Motor neuron (in vitro differentiated cells): ENCODE data around the gene ZNF423. TPM values are rescaled to one million over a fixed set of nuclear protein-coding genes. Genes with fewer than 3 reads are reported as not detected.

Source experiments
- ATAC-seq, 8 experiments: fragments of 200-7000 bp; cut with Tn5 transposase; replicated peaks in 6 of 8; 2 replicates each; pipeline ENCODE4 v1.8.0; 2021; ENCODE audit warnings: mild to moderate bottlenecking in 8 of 8, moderate library complexity in 8 of 8
- H3K27ac ChIP-seq, 2 donors: fragments of 250-450 bp; sonication (Bioruptor Pico); 2 replicates each; pipeline ENCODE4 v1.9.0; 2021; ENCODE audit warnings: antibody characterized with exemption in 2 of 2, mild to moderate bottlenecking in 2 of 2, moderate library complexity in 1 of 2
- H3K4me1 ChIP-seq, 2 donors: fragments of 250-450 bp; sonication (Bioruptor Pico); replicated peaks in 1 of 2; 2 replicates each; pipeline ENCODE4 v1.6.1; 2021; ENCODE audit warnings: antibody characterized with exemption in 2 of 2, mild to moderate bottlenecking in 2 of 2, moderate library complexity in 1 of 2
- H3K4me3 ChIP-seq, 5 donors: fragments of 250-450 bp; sonication (Bioruptor Pico); 2 replicates each; pipeline ENCODE4 v1.9.0; 2021; ENCODE audit warnings: antibody characterized with exemption in 5 of 5, mild to moderate bottlenecking in 5 of 5, moderate library complexity in 4 of 5
- WGBS, 10 experiments: fragments of 450-650 bp; shearing (Covaris generic); methylation state at CpG; one replicate each; pipeline ENCODE4 v1.0.0; 2022; 5-methylcytosine and 5-hydroxymethylcytosine counted together
- in situ Hi-C, 9 experiments: fragments of 400-800 bp; cut with MboI; loops; one replicate each; pipeline ENCODE4 v1.15.0; 2021; ENCODE audit warnings: low sequenced_read_pairs in 9 of 9, low pct_unique_long_range_greater_than_20kb in 2 of 9; ENCODE audit not compliant: unreplicated experiment in 9 of 9
- total RNA-seq, 8 experiments: library from RNA; unstranded; fragments of 300-600 nt; gene quantifications; 2 replicates each; pipeline versions ENCODE4 v1.2.3 to v1.2.4, GENCODE V29; 2022

Gene ZNF423
- total RNA-seq, 8 experiments from 2014 or later: 1.1 to 31.2 (median 19.0) TPM

GRCh38 chr16:49502136-49502881 lies 353.6 kb downstream of the ZNF423 start:
- Histone ChIP-seq H3K27ac (no peak overlapping the region), H3K4me1 (peaks cover 13 to 21% of the 10 kb centered on the region in 2 donors), H3K4me3 (no peak overlapping the region)
- in situ Hi-C loops: no loop called here
- 41 to 100% (median 93%) methylated on average over 1 to 9 of the region's 13 CpGs; no CpG with 5 or more reads in 3 of the 10 experiments for WGBS, 10 experiments
- ATAC-seq: no peak

DNA sequence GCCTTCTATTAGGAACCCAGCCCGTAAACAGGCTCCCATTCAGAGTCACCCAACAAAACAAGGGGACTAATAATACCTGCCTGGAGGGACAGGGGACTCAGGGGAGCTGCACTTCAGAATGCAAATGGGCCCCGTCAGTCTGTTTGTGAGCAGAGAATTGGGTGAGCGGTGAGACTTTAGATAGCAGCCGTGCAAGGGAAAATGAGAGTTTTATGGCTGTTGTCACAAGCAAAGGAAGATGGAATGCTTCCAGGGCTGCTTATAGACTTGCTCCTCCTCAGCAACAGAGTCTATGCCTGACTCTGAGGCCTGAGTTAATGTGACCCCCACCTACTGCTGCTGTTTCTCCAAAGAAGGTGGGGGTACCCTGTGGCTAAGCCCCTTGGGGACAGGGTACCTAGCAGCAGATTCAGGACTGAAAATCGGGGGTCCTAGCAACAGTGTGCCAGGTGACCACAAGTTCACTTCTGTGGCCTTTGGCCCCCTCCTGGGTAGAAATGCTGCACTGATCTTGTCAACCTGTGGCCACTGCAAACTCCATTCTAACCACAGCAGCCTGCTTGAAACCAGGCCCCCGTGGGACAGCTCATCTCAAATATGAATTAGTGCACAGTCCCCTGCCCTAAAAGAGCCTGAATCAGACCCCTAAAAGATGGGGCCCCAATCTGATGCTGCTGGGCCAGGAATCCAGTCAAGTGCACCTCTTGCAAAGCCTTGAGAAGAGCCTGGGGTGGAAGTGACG lies 355.9 kb downstream of the ZNF423 start:
- WGBS, 10 experiments: 40 to 86% (median 73%) methylated on average over 1 to 5 of the region's 7 CpGs; no CpG with 5 or more reads in 2 of the 10 experiments
- in situ Hi-C loops: no loop called here
- Histone ChIP-seq H3K4me3 (no peak overlapping the region), H3K4me1 (peaks cover 13 to 21% of the 10 kb centered on the region in 2 donors), H3K27ac (peak overlapping the region in 1 of 2 donors; percentile 22)
- peak in 5 of 8 experiments; percentile 43 to 80 (median 59) for ATAC-seq

DNA sequence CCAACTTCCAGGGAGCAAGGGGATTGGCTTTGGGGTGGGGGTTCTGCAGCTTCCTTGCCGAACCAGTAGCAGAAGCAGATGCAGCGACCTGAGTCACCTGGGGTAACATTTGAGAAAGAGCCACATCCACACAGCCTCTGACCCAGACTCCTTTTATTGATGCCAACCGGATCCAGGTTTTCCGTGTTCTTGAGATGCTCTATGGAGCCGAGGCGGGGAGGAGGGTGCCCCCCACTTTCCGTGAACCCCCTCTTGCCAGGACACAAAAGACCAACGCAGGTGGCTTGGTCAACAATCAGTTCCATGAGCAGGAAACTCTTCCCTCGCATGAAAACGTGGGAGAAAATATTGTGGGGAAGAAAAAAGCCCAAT lies 356.5 kb downstream of the ZNF423 start:
- H3K4me1 ChIP-seq: peaks cover 13 to 21% of the 10 kb centered on the region in 2 donors
- no peak for ATAC-seq
- in situ Hi-C loops: no loop called here
- H3K27ac ChIP-seq: no peak overlapping the region
- no peak overlapping the region for H3K4me3 ChIP-seq
- WGBS, 10 experiments: 58 to 100% (median 90%) methylated on average over 2 to 6 of the region's 10 CpGs; no CpG with 5 or more reads in 3 of the 10 experiments

DNA sequence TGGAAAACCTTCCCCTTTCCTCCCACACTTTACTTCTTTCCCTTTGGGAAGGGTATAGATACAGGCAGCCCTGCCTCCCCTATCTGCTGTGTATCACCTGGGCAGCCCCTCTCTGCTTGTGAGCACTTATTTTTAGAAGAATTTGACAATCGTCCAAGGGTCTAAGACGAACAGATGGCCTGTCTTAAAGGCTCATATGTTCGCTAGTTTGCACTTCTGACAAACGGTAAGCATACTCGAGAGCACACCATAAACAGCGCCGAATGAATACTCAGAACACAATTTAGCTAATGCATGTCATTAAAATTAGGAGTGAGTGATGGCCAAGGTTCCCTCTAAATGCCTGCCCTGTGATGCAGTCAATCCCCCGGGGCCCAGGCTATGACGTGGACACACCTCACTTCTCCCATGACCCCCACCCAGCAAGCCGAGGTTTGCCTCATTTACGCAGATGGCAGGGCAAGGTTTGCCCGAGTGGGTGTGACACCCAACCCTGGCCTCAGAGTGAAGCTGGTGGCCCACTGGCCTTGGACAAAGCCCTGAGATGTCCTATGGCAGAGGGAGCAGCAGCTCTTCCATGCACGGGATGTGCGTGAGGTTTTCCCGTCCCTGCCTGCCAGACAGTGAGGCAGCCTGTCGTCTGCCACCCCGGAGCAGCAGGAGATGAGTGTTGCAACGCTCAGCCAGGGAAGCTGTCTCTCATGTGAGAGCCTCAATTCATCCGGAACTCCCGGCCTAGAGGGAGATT lies 357.1 kb downstream of the ZNF423 start:
- in situ Hi-C loops: no loop called here
- ATAC-seq: peak in 5 of 8 experiments; percentile 41 to 75 (median 59)
- 40 to 88% (median 76%) methylated on average over 1 to 14 of the region's 20 CpGs for WGBS, 10 experiments
- Histone ChIP-seq H3K4me3 (no peak overlapping the region), H3K27ac (no peak overlapping the region), H3K4me1 (peaks cover 13 to 21% of the 10 kb centered on the region in 2 donors)

GRCh38 chr16:49498264-49498663 lies 357.6 kb downstream of the ZNF423 start:
- H3K27ac ChIP-seq: no peak overlapping the region
- H3K4me1 ChIP-seq: peaks cover 13 to 21% of the 10 kb centered on the region in 2 donors
- 53 to 100% methylated on average over 1 to 3 of the region's 3 CpGs; no CpG with 5 or more reads in 8 of the 10 experiments for WGBS, 10 experiments
- H3K4me3 ChIP-seq: no peak overlapping the region
- in situ Hi-C loops: no loop called here
- no peak for ATAC-seq

DNA sequence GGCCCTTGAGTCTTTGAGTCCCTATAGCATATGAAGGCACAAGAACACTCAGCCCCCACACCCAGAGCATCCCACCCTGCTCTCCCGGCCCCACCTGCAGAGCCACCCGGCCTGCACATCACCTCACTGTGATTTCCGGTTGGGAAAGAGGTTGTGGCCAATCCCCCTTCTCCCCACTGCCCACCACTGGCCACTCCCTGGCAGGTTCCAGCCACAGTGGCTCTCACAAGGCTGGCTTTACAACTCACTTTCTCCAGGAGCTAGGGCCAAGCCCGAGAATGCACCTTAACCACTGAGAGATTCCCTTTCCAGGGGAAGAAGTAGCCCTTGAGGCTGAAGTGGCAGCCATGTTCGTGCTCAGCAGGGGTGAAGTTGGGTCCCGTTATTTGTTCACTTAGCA lies 358.4 kb downstream of the ZNF423 start:
- no peak for ATAC-seq
- in situ Hi-C loops: no loop called here
- WGBS, 10 experiments: 95 to 100% methylated on average over 3 of the region's 6 CpGs; no CpG with 5 or more reads in 8 of the 10 experiments
- H3K27ac ChIP-seq: no peak overlapping the region
- H3K4me1 ChIP-seq: peaks cover 17 to 25% of the 10 kb centered on the region in 2 donors
- no peak overlapping the region for H3K4me3 ChIP-seq

DNA sequence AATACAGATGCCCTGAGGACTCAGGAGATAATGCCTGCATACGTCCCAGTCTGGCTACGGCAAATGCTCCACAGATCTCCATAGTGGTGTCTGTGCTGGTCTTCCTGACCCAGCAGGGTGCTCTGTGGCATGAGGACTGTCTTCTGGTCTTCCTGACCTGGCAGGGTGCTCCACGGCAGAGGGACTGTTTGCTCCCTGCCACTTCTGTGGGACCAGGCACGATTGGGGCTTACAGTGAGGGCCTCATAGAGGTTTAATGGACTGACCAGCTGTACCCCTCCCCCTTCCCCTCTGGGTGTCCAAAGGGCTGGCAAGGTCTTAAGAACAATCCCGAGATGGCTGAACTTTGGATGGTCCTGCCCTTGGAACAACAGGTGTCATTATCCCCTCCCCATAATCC lies 359.3 kb downstream of the ZNF423 start:
- Histone ChIP-seq H3K4me3 (no peak overlapping the region), H3K27ac (no peak overlapping the region), H3K4me1 (peaks cover 23 to 27% of the 10 kb centered on the region in 2 donors)
- 53 to 100% (median 83%) methylated on average over 1 to 4 of the region's 5 CpGs; no CpG with 5 or more reads in 3 of the 10 experiments for WGBS, 10 experiments
- ATAC-seq: no peak
- in situ Hi-C loops: no loop called here

DNA sequence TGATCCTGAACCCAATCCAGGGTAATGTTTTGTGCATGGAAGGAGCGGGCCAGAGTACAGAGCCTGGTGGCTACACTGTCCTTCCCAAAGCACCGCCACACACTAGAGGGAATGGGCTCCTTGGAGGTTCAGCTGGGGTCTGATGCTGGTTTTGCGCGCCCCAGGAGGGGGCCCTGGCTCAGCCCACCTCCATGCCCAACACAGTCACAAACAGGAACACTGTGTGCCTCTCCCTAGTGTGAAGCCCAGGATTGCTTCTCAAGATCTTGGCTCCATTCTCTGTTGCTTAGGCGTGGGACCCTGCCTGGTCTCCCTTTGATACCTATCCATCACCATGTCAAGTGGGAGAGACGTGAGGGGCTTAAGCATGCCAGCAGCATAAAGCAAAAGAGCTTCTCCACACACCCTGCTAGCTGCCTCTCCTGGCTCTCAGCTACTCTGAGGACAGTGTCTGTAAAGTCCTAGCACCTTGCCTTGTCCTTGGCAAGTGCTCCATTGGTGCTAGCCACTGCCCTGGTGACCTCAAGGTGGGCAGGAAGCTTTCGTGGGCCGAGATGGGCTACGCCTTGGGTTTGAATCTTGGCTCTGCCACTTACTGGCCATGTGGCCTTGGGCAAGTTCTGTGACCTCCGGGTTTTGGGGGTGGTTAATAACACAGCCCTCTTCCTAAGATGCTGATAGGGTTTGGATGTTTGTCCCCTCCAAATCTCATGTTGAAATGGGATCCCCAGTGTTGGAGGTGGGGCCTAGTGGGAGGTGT lies 360.1 kb downstream of the ZNF423 start:
- Histone ChIP-seq H3K4me1 (peaks cover 23 to 27% of the 10 kb centered on the region in 2 donors), H3K4me3 (no peak overlapping the region), H3K27ac (no peak overlapping the region)
- WGBS, 10 experiments: 69 to 100% (median 86%) methylated on average over 1 to 6 of the region's 10 CpGs; no CpG with 5 or more reads in 4 of the 10 experiments
- in situ Hi-C loops: no loop called here
- ATAC-seq: no peak

DNA sequence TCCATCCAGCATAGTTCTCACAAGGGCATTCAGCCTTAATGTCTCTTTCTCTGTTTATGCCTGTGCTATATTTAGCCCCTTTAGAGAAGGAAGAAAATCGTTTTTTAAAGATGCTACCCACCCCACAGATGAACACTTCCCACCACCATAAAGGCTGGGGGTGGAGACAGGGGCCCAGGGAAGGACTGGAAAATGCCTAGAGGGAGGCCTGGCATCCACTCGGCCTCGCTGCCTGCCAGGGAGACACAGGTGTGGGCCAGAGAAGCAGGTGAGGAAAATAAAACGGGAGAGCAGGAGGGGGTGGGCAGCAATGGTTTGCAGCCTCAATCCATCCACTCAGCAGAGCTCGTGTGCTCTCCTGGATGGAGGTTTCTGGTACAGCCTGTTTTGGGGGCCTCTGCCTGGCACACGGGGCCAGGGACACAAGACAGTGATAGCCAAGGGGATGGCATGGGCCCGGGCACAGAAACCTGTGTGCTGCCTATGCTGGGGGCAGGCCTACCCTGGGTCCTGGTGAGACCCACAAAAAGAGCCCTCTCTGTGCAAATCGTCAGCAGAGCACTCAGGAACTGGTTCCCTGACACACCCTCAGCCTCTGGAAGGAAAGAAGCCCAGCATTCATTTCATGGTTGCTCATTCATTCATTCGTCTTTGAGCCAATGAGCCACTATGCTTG lies 360.9 kb downstream of the ZNF423 start:
- no peak for ATAC-seq
- Histone ChIP-seq H3K4me3 (no peak overlapping the region), H3K4me1 (peaks cover 15 to 22% of the 10 kb centered on the region in 2 donors), H3K27ac (no peak overlapping the region)
- WGBS, 10 experiments: 33 to 100% (median 56%) methylated on average over 1 to 6 of the region's 9 CpGs; no CpG with 5 or more reads in 2 of the 10 experiments
- in situ Hi-C loops: no loop called here

GRCh38 chr16:49494474-49494873 lies 361.4 kb downstream of the ZNF423 start:
- H3K27ac ChIP-seq: no peak overlapping the region
- 0 to 100% (median 35%) methylated on average over 1 to 2 of the region's 7 CpGs; no CpG with 5 or more reads in 5 of the 10 experiments for WGBS, 10 experiments
- in situ Hi-C loops: no loop called here
- no peak for ATAC-seq
- no peak overlapping the region for H3K4me3 ChIP-seq
- peaks cover 10 to 16% of the 10 kb centered on the region in 2 donors for H3K4me1 ChIP-seq

DNA sequence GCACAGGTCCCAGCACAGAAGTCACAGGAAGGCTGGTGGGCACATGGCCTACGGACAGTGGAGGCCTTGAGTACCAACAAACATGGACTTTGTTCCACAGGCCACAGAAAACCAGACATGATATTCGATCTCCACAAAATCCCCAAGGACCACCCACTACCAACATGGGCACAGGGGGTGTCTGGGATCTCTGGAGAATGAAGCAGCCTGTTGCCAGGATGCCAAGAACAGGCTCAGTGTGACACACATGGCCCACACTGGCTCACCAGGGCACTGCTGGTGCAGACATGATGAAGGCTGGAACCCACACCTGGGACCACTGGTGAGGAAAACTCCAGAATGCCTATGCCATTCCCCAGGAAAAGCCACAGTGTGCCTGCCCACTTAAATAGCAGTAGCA lies 362.1 kb downstream of the ZNF423 start:
- 80 to 100% (median 90%) methylated on average over 1 to 2 of the region's 2 CpGs; no CpG with 5 or more reads in 6 of the 10 experiments for WGBS, 10 experiments
- peaks cover 10% of the 10 kb centered on the region in 2 donors for H3K4me1 ChIP-seq
- H3K27ac ChIP-seq: no peak overlapping the region
- in situ Hi-C loops: no loop called here
- no peak overlapping the region for H3K4me3 ChIP-seq
- no peak for ATAC-seq
